HTERT RPE-1 (cell line): ENCODE measurements around the gene EDRF1.
"Not testable (repeated sequence)": the region's sequence is repeated elsewhere in the genome, so short reads cannot be mapped to it uniquely, and the experiment has no call there.

ENCODE experiments used
- in situ Hi-C: fragments of 300-500 bp; cut with MboI; formaldehyde crosslinking; loops from 4 replicates; pipeline ENCODE4 v1.14.3; 2020; ENCODE audit warnings: low sequenced_read_pairs

Gene EDRF1

DNA sequence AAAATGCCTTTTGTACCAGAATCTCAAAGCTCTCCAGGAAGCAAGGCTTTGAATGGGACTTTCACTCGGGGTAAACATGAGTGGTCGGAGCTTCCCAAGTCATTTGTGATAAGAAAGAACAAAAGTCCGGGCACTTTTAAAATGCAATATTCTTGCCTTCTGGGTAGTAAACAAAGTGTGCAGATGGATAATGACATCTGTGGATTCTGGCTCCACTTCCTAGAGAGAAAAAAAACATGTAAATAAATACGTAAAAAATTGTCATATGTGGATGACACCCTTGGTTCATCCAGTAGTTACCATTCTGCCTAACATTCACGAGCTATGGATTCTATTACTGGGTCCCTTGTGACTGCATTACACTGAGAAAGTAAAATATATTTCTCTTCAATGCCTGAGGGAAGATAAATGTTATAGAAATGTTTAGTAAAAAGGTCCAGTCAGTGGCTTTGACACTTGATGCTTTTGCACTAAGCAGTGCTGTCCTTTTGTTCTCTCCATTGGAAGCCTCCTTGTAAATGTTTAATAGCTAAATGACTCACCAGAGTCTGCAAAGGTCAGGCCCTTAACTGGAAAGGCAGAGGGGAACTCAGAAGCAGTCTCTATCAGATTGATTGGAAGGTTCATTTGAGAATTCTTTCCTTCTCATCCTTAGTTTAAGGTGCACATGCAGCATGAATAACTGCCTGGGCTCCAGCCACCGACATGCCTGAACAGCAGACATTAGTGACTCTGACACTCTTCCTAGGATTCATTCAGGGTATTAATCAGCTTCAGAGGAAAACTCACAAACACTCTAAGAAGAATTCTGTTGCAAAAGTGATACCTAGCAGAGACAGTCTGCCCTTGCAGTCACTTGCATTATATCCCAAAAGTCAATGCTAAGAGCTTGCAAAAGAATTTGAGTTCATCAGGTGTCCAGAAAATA, 11.7 kb upstream of the EDRF1 start:
- in situ Hi-C loops = no loop called here

DNA sequence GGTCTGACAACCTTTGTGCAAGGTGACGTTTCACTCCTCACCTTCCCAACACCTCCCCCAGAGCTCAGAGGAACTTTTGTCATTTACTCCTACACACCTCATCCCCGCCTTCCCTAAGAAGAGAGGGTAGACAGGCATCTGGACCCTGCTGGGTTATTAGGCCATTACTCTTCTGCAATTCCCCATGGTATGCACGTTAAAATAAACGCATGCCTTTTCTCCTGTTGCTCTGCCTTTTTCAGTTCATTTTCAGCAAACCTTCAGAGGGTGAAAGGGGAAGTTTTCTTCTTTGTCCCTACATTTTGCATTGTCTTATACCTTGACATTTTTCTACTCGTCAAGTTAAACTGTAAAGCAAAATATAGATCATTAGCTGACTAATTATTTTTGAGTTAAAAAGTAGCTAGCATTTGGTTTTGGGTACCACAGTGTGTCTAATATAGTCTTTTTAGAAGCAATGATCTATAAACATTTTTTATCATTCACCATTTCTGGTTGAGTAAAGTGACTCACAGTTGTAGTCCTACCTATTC, 10.5 kb upstream of the EDRF1 start:
- in situ Hi-C loops = no loop called here

DNA sequence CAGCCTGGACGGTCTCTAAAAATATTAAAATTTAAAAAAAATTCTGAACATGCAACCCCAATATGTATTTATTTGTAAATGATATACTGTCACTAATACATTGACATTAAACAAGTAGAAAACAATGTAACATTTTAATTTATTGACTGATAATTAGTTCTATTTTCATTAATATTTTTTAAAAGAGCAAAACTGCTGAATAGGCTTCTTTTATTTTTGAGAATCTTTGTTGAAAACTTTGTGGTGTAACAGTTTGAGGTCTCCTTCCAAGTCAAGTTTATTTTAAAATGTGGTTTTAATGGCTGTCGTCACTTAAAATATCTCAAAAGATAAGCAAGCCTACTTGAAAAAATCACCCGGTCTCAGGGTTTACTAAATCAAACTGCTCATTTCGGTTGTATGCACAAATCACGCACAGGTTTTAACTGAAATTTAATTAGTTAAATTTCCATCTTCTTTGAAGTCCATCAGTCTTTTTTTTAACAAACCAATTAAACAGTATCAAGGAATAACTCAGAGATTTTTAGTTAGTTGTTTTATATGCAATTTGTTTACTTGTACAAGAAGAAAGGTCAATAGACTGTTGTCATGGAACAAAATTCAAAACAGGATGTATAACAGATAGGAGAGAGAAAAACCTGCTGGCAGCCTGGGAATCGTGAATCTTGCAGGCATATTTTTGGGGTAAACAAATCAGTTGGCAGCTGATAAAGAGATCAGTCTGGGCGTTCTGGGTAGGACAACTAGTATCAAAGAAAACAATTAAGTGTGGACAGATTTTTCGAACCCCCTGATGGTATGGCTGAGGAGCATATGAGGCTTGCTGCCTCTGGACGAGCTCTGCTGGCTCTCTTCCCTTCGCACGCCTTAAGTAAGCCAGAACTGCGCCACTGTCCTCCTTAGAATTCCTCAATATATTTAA, 9.7 kb upstream of the EDRF1 start:
- in situ Hi-C loops = no loop called here

GRCh38 chr10:125711110-125711750, 8.3 kb upstream of the EDRF1 start:
- in situ Hi-C loops = no loop called here

- in situ Hi-C loops = not testable (repeated sequence)
Measured at GRCh38 chr10:125714728-125715127, 4.8 kb upstream of the EDRF1 start.

GRCh38 chr10:125720002-125720382, 483 bp downstream of the EDRF1 start:
- in situ Hi-C loops = no loop called here

GRCh38 chr10:125721035-125721434, 1.5 kb downstream of the EDRF1 start:
- in situ Hi-C loops = no loop called here

GRCh38 chr10:125722811-125723210, 3.3 kb downstream of the EDRF1 start:
- in situ Hi-C loops = no loop called here

GRCh38 chr10:125726914-125727313, 7.4 kb downstream of the EDRF1 start:
- in situ Hi-C loops = no loop called here

- in situ Hi-C loops = no loop called here
Measured at GRCh38 chr10:125727436-125727835, 7.9 kb downstream of the EDRF1 start.

GRCh38 chr10:125734148-125734547, 14.6 kb downstream of the EDRF1 start:
- in situ Hi-C loops = no loop called here

- in situ Hi-C loops = no loop called here
Measured at GRCh38 chr10:125734823-125735222, 15.3 kb downstream of the EDRF1 start.

- in situ Hi-C loops = no loop called here
Measured at GRCh38 chr10:125738206-125738605, 18.7 kb downstream of the EDRF1 start.

DNA sequence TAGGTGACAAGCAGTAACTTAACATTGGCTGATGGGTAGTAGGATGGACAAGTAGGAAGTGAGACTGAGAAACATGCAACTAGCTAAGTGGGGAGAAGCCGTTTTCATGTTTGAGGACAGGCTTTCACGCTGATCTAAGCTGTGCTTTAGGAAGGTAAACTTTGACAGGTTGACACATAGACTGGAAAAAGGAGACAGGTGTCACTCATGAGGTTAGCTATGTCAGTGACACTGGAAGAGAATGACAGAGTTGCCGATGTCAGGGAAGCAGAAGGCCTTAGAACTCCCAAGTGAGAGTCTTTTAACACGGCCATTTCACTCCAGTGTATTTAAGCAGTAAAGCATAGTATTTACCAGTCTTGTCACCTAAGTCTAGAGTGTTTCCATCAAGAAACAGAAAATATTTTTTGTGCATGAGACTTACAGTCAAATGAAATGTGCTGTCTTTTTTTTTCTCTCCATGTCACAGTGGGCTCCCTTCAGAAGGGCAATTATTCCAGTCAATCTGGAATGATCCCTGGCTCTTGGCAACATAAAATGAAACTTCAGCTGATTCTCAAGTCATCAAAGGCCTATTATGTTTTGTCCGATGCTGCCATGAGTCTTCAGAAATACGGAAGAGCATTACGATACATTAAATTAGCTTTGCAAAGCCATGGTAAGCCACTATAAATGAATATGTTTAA, 20.6 kb downstream of the EDRF1 start:
- in situ Hi-C loops = no loop called here

- in situ Hi-C loops = no loop called here
Measured at GRCh38 chr10:125742465-125742864, 23.0 kb downstream of the EDRF1 start.

DNA sequence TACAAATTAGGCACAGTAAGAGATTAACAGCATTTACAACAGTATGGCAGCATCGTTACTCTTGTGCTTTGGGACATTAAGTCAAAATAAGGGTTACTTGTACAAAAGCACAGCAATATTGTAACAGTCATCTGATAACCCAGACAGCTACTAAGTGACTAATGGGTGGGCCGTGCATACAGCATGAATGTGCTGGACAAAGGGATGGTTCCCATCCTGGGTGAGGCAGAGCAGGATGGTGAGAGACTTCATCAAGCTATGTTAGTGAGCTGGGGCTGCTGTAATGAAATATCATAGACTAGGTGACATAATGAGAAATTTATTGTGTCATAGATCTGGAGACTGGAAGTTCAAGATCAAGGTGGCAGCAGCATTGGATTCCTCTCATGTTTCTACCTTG, 25.4 kb downstream of the EDRF1 start:
- in situ Hi-C loops = no loop called here

DNA sequence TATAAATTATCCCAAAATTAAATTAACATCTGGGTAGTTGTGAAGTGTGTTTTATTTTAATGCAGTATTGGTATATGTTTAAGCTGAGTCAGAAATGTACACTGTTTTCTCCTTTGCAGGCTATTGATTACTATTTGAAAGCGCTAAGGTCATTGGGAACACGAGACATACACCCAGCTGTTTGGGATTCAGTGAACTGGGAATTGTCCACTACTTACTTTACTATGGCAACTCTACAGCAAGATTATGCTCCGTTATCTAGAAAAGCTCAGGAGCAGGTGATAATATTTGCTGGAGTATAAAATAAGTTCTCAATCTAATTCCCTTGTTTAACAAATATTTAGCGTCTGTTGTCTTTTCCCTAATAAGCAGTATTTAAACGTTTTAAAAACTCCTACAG, 27.9 kb downstream of the EDRF1 start:
- in situ Hi-C loops = no loop called here

- in situ Hi-C loops = no loop called here
Measured at GRCh38 chr10:125756196-125756595, 36.7 kb downstream of the EDRF1 start.

- in situ Hi-C loops = no loop called here
Measured at GRCh38 chr10:125756853-125757487, 37.5 kb downstream of the EDRF1 start.

DNA sequence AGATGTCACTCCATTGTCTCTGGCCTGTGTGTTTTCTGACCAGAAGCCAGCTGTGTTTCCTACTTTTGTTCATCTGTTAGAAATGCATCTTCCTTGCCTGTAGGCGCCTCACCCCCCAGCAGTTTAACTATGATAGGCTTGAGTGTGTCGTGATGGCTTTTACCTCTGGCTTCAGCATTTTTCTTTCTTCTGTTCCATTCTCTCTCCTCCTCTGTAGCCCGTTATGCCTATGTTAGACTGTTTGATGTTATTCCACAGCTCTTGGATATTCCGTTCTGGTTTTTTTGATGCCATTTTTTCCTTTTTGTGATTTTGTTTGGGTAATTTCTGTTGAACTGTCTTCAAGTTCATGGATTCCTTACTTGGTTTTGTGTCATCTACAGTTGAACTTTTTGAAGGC, 38.2 kb downstream of the EDRF1 start:
- in situ Hi-C loops = no loop called here
